Osteoblast (primary cell): ENCODE measurements around the gene MESP2. TPM values are rescaled to one million over a fixed set of nuclear protein-coding genes. Genes with fewer than 3 reads are reported as not detected.
"Not testable (repeated sequence)": the region's sequence is repeated elsewhere in the genome, so short reads cannot be mapped to it uniquely, and the experiment has no call there.

Experiments used
- DNase-seq: peaks from one replicate; pipeline ENCODE4 v3.0.0; 2011; ENCODE audit warnings: low spot score, mixed read lengths; ENCODE audit not compliant: insufficient read length; ENCODE audit errors: missing footprints
- H2AFZ ChIP-seq: 2 replicates; pipeline ENCODE4 v1.6.0; 2011; ENCODE audit warnings: mild to moderate bottlenecking, low read length
- H3K27ac ChIP-seq: 2 replicates; pipeline ENCODE4 v1.5.1; 2011; ENCODE audit warnings: mild to moderate bottlenecking, low read depth, low read length, moderate library complexity
- H3K27me3 ChIP-seq: 2 replicates; pipeline ENCODE4 v1.6.0; 2012; ENCODE audit warnings: mild to moderate bottlenecking, control low read depth, inconsistent platforms, low read length, moderate library complexity; ENCODE audit not compliant: insufficient read depth
- H3K36me3 ChIP-seq: 2 replicates; pipeline ENCODE4 v1.5.1; 2011; ENCODE audit warnings: mild to moderate bottlenecking, low read length, control low read depth, moderate library complexity; ENCODE audit not compliant: insufficient read depth
- H3K4me1 ChIP-seq: 2 replicates; pipeline ENCODE4 v1.5.1; 2011; ENCODE audit warnings: mild to moderate bottlenecking, low read length, control low read depth, moderate library complexity; ENCODE audit not compliant: insufficient read depth
- H3K4me2 ChIP-seq: 2 replicates; pipeline ENCODE4 v1.6.0; 2011; ENCODE audit warnings: mild to moderate bottlenecking, low read length; ENCODE audit not compliant: insufficient read depth
- H3K4me3 ChIP-seq: fragments of 200-600 bp; sonication (generic); 3 replicates; pipeline ENCODE4 v1.5.1; 2012; ENCODE audit warnings: mild to moderate bottlenecking, low read length, inconsistent platforms; ENCODE audit not compliant: insufficient read depth
- H3K79me2 ChIP-seq: 2 replicates; pipeline ENCODE4 v1.6.0; 2012; ENCODE audit warnings: mild to moderate bottlenecking, low read length, control low read depth, inconsistent platforms; ENCODE audit not compliant: insufficient read depth
- H3K9me3 ChIP-seq: 2 replicates; pipeline ENCODE4 v1.5.1; 2011; ENCODE audit warnings: low read depth, low read length, control low read depth
- H4K20me1 ChIP-seq: 2 replicates; pipeline ENCODE4 v1.6.0; 2012; ENCODE audit warnings: mild to moderate bottlenecking, low read length, control low read depth; ENCODE audit not compliant: insufficient read depth
- total RNA-seq: library from RNA; depleted of rRNA; stranded (reverse); fragments of >200 nt; gene quantifications from 2 replicates; pipeline ENCODE4 v1.2.3, GENCODE V29; 2012
- TF ChIP-seq, protein P1 (sequence below): IDR thresholded peaks from 2 replicates; pipeline ENCODE4 v1.5.1; 2011; ENCODE audit warnings: mild to moderate bottlenecking, low read depth, low read length, moderate library complexity; ENCODE audit errors: extremely low read depth

MESP2 gene
- total RNA-seq, 1 donor = 0.72 TPM

DNA sequence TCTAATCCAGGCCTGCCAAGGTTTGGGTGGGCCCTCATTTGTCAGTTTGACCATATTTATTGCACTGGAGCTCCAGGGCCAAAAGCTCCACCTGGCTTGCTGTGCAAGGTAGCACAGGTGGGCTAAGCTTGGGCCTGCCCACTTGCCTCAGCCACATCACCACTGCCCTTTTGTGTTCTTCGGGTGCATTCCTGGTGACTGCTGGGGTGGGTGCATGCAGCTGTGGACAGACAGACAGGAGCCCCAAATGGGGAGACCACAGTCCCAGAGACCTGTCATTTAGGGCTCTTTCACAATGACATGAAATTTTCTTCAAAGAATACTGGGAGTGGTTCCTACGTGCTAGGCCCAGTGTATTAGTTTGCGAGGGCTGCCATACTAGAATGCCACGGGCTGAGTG lies 2.7 kb downstream of the MESP2 start:
- TF ChIP-seq, protein P1, sequence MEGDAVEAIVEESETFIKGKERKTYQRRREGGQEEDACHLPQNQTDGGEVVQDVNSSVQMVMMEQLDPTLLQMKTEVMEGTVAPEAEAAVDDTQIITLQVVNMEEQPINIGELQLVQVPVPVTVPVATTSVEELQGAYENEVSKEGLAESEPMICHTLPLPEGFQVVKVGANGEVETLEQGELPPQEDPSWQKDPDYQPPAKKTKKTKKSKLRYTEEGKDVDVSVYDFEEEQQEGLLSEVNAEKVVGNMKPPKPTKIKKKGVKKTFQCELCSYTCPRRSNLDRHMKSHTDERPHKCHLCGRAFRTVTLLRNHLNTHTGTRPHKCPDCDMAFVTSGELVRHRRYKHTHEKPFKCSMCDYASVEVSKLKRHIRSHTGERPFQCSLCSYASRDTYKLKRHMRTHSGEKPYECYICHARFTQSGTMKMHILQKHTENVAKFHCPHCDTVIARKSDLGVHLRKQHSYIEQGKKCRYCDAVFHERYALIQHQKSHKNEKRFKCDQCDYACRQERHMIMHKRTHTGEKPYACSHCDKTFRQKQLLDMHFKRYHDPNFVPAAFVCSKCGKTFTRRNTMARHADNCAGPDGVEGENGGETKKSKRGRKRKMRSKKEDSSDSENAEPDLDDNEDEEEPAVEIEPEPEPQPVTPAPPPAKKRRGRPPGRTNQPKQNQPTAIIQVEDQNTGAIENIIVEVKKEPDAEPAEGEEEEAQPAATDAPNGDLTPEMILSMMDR = no peak
- Histone ChIP-seq H3K79me2 (no peaks in the 10 kb centered on the region), H2AFZ (no peak overlapping the region), H3K4me2 (no peak overlapping the region), H3K4me1 (peaks cover 21% of the 10 kb centered on the region), H3K27ac (no peak overlapping the region), H4K20me1 (no peaks in the 10 kb centered on the region), H3K36me3 (no peaks in the 10 kb centered on the region), H3K4me3 (no peak overlapping the region), H3K27me3 (no peaks in the 10 kb centered on the region), H3K9me3 (no peaks in the 10 kb centered on the region)
- peak; percentile 60 for DNase-seq

DNA sequence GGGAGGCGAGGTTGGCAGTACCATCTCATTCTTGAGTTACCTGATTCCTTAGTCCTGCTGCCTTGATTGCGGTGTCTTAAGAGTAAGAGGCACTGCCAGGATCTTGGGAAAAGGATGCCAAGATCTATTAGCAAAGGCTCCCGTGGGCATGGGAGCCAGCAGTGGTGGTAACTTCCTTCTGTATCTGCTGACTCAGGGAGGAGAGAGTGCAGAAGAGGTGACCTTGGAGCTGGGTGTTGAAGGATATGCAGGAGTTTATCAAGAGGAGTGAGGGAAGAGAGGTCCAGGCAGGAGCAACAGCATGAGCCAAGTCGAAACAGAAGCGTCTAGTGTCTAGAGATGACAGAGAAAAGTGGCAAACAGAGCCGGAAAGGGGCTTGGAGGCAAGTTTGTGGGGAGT lies 4.5 kb downstream of the MESP2 start:
- no peak overlapping the region for H2AFZ ChIP-seq
- no peak overlapping the region for H3K4me2 ChIP-seq
- no peaks in the 10 kb centered on the region for H3K79me2 ChIP-seq
- no peak overlapping the region for H3K4me3 ChIP-seq
- H3K9me3 ChIP-seq = no peaks in the 10 kb centered on the region
- H3K4me1 ChIP-seq = peaks cover 21% of the 10 kb centered on the region
- H3K27me3 ChIP-seq = no peaks in the 10 kb centered on the region
- H3K27ac ChIP-seq = no peak overlapping the region
- DNase-seq = peak; percentile 56
- H3K36me3 ChIP-seq = peaks cover 13% of the 10 kb centered on the region
- peaks cover 4% of the 10 kb centered on the region for H4K20me1 ChIP-seq
- TF ChIP-seq, protein P1 = no peak

DNA sequence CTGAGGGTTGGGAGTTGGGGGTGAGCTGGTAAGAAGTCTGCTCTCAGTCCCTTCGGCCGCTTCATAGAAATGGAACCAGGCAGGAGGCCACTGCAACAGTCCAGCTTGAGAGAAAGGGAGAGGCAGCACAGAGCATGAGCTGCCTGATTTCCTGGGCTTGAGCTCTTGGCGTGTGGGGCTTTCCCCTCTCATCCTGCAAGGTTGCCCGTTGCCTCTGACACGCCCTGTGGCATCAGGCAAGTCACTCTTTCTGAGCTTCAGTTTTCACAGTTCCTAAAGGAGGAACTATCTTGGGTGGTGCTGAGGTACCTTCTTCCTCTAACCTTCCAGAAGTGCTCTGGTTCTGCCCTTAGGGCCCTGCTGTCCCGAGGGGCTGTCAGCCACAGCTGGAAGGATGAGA lies 4.9 kb downstream of the MESP2 start:
- Histone ChIP-seq H2AFZ (no peak overlapping the region), H3K27me3 (no peaks in the 10 kb centered on the region), H3K4me1 (peaks cover 21% of the 10 kb centered on the region), H3K79me2 (no peaks in the 10 kb centered on the region), H3K4me2 (no peak overlapping the region), H3K4me3 (no peak overlapping the region), H4K20me1 (peaks cover 4% of the 10 kb centered on the region), H3K27ac (no peak overlapping the region), H3K9me3 (no peaks in the 10 kb centered on the region), H3K36me3 (peaks cover 16% of the 10 kb centered on the region)
- DNase-seq = peak; percentile 76
- TF ChIP-seq, protein P1 = no peak

DNA sequence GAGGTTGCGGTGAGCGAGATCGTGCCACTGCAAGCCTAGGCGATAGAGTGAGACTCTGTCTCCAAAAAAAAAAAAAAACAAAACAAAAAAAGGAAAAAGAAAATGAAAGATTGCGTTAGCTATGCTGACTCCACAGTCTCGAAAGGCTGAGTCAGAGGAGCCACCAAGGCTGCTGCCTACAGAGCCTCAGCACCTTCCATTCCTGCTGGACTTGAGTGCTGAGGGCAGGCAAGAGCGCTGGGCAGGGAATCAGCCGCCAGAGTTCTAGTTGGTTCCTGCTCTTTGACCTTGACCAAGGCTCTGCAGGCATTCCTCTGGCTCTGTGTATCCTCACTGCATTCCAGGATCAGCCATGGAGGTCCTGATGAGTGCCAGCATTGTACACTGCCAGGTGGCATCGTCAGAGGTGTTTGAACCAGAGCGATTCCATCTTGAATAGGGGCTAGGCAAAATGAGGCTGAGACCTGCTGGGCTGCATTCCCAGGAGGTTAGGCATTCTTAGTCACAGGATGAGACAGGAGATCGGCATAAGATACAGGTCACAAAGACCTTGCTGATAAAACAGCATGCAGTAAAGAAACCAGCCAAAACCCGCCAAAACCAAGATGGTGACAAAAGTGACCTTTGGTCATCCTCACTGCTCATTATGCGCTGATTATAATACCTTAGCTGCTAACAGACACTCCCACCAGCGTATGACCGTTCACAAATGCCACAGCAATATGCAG lies 5.9 kb downstream of the MESP2 start:
- no peak overlapping the region for H3K4me3 ChIP-seq
- peak overlapping the region; percentile 19 for H3K27ac ChIP-seq
- H3K4me1 ChIP-seq = peaks cover 13% of the 10 kb centered on the region
- peak overlapping the region; percentile 55 for H3K4me2 ChIP-seq
- H4K20me1 ChIP-seq = peaks cover 4% of the 10 kb centered on the region
- no peak overlapping the region for H2AFZ ChIP-seq
- no peaks in the 10 kb centered on the region for H3K9me3 ChIP-seq
- TF ChIP-seq, protein P1 = no peak
- no peaks in the 10 kb centered on the region for H3K79me2 ChIP-seq
- H3K36me3 ChIP-seq = peaks cover 22% of the 10 kb centered on the region
- peak; percentile 95 for DNase-seq
- no peaks in the 10 kb centered on the region for H3K27me3 ChIP-seq

DNA sequence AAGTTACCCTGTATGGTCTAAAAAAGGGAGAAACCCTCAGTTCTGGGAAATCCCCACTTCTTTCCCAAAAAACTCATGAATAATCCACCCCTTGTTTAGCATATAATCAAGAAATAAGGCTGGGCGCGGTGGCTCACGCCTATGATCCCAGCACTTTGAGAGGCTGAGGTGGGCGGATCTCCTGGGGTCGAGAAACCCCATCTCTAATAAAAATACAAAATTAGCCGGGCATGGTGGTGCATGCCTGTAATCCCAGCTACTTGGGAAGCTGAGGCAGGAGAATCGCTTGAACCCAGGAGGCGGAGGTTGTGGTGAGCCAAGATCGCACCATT lies 6.5 kb downstream of the MESP2 start:
- not testable (repeated sequence) for H3K9me3 ChIP-seq, DNase-seq, H2AFZ ChIP-seq, H4K20me1 ChIP-seq, H3K79me2 ChIP-seq, H3K27me3 ChIP-seq, H3K4me3 ChIP-seq
- peaks cover 10% of the 10 kb centered on the region for H3K4me1 ChIP-seq
- H3K4me2 ChIP-seq = peak overlapping the region; percentile 55
- H3K36me3 ChIP-seq = peaks cover 27% of the 10 kb centered on the region
- peak overlapping the region; percentile 19 for H3K27ac ChIP-seq
